Measurements from ENCODE around the gene ANKRD13B.
"Not testable (repeated sequence)": the region's sequence is repeated elsewhere in the genome, so short reads cannot be mapped to it uniquely, and the experiment has no call there.

ANKRD13B gene

DNA sequence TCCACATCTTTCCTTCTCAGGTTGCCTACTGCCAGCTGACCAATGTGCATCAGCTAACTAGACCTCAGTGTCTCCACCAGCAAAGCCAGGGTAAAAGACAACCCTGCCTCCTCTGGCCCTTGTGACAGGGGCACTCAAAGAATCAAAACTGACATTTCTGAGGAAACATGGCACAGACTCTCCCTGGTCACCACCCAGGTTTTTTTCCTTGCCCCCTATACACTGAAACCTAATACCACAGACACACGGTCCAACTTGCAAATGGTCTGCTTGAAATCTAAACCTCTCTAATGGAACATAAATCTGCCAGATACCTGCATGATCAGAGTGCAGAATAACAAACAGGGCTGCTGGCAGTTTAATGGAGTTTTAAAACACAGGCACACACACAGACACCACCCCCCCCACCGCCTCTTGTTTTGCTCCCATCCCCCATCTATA is 49.3 kb downstream of the ANKRD13B start:
- no peak for DNase-seq (ENCODE audit: low spot score)

DNA sequence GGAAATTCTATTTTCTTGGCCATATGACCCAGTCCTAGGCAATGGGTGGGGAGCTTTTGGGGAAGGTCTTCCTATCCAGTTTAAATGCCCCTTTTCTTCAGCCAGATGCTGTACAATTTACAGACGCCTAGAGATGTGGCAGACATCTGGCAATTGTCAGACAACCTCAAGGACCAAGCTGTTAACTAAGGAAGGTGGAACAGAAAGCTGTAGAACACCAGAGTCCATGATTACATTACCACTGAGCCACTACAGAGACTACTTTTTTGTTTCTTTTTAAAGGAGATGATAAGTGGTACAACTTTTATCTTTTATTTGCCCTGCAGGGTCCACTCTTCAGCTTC is 50.9 kb downstream of the ANKRD13B start:
- no peak for DNase-seq (ENCODE audit: low spot score)

DNA sequence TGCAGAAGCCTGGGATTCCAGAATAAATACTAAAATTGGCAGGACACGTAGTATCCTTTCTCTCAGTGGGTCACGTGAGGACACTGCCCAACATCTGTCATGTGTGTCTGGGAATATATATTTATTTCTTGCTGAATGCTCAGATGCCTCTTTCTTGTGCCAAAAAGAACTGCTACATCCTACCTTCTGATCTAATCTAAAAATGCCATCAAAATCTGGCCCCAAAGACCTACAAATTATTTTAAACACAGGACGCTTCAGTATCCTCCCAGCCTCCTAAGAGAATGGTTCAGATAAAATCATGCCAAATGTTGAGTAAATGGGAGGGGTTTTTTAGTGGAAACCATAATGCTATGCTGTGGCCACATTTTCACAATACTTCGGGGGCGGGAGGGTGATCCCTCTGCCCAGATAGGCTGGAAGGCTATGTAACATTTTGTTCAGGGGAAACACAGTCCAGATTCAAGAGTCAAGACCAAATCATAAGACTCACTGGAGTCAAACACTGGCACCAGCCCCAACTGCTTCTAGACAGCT is 52.7 kb downstream of the ANKRD13B start:
- no peak for DNase-seq (ENCODE audit: low spot score)

DNA sequence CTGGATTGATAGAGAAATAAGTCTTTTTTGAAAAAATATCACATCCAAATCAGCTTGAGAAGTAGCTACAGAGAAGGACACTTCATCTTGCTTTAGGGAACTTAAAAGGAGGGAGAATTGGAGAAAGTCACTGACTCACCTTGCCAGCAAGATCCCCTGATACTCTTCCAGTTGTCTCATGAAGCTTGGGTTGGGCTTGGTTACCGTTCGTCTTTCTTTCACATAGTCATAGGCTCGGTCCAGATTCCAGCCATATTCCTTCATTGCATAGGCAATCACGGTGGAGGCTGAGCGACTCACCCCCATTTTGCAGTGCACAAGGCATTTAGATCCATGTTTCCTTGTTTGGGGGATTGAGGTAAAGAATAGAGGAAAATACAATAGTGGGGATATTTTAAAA is 55.1 kb downstream of the ANKRD13B start:
- no peak for DNase-seq (ENCODE audit: low spot score)

DNA sequence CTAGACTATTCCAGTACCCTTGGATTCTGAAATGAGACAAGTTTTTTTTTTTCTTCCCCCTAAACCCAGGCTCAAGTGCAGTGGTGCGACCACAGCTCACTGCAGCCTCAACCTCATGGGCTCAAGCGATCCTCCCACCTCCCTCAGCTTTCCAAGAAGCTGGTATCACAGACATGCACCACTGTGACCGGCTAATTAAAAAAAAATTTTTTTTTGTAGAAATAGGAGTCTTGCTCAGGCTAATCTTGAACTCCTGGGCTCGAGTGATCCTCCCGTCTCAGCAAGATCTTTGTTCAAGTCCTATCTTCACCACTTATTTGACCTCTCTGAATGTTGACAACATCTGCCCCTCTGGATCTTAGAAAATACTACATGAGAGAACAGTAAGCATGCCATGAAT is 56.4 kb downstream of the ANKRD13B start:
- no peak for DNase-seq (ENCODE audit: low spot score)

DNA sequence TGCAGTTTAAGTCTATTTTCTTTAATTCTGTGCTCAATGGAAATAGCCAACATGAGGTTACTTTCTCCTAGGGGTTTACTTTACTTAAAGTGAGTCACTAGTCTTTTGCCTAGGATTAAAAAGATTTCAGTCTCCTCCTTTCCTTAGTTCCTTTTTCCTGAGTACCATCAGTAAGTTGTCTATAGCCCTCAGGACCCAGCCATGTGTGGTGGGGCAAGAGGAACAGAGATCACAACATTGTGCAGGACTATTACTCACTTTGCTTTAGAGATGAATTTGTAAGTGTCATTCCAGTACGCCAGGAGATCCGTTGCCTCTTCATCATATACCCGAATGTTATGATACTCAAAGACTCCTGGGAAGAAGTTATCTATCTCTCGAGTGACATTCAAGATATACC is 57.5 kb downstream of the ANKRD13B start:
- no peak for DNase-seq (ENCODE audit: low spot score)

GRCh38 chr17:29651913-29652312 is 59.0 kb downstream of the ANKRD13B start:
- DNase-seq (ENCODE audit: low spot score): not testable (repeated sequence)

GRCh38 chr17:29652976-29653375 is 60.0 kb downstream of the ANKRD13B start:
- DNase-seq (ENCODE audit: low spot score): no peak

DNA sequence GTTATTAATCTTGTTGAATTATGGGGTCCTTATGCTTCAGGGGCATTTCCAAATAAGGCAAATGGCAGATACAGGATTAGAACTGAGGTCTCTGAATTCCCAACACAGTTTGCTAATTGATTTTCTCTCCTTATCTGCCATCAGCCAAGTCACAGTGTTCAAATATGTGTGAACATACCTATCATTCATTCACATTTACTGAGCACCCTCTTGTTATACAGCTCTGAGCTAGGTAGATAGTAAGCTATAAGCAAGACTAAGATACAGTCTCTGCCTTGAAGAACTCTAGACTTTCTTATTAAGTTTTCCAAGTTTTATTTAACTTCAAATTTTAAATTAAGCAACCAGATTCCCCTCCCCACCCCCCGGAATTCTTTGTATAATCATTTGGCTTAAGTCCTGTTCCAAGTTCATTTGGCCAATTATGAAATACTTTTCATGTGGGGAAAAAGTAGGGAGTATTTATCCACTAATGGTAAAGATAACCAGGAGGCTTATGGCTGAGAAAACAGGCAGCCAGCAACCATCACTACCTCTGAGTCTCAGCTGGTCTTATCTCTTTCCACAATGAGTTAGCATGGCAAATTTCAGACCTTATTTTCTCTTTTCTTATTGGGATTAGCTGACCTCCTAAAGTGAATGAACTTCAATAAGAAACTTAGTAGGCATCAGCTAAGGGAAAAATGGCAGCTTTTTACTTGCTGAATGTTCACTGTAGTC is 61.2 kb downstream of the ANKRD13B start:
- no peak for DNase-seq (ENCODE audit: low spot score)

GRCh38 chr17:29655323-29655722 is 62.4 kb downstream of the ANKRD13B start:
- DNase-seq (ENCODE audit: low spot score): no peak

DNA sequence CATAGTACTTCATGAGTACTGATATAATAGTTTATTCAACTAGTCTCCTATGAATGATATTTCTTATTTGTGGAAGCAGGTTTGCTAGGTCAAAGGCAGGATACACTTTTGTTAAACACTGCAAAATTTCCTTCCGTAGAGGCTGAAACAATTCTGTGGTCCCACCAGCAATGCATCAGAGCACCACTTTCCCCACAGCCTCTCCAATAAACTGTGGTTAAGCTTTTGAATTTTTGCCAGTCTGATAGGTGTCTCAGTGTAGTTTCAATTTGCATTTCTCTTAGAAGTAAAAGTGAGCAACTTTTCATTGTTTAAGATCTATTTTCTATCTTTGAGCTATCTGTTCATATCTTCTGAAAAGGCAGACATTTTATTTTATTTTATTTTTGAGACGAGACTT is 66.2 kb downstream of the ANKRD13B start:
- DNase-seq (ENCODE audit: low spot score): no peak

DNA sequence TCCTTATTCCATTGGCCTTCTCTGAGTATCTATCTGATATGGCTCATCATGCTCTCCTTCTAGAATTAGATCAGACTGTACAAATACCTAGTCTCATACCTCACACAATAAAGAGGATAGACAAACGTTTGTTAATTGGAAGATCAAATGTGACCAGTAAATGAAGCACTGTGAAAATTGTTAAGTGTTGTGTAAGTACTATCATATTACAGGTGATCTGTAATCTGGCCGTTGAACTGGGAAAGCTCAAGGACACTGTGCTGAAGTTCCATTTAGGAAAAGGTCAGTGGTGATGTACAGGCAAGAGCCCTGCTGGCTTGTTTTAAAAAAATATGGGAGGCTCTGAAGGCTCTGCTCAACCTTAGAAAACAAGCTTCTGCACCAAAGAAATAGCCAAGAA is 68.3 kb downstream of the ANKRD13B start:
- DNase-seq (ENCODE audit: low spot score): no peak

GRCh38 chr17:29663155-29663554 is 70.2 kb downstream of the ANKRD13B start:
- no peak for DNase-seq (ENCODE audit: low spot score)

All from SW480 (cell line).